Vein endothelial cell (primary cell): ENCODE data around the gene MS4A4E. TPM values are rescaled to one million over a fixed set of nuclear protein-coding genes. Genes with fewer than 3 reads are reported as not detected.

Experiments
- small RNA-seq: library from RNA; depleted of rRNA; stranded (forward); fragments of <200 nt; gene quantifications from one replicate; pipeline ENCODE3, GENCODE V24; 2012
- total RNA-seq: library from RNA; depleted of rRNA; stranded (reverse); fragments of >200 nt; gene quantifications from 2 replicates; pipeline ENCODE4 v1.2.3, GENCODE V29; 2012

Gene MS4A4E
- not detected in 2 replicates for total RNA-seq

DNA sequence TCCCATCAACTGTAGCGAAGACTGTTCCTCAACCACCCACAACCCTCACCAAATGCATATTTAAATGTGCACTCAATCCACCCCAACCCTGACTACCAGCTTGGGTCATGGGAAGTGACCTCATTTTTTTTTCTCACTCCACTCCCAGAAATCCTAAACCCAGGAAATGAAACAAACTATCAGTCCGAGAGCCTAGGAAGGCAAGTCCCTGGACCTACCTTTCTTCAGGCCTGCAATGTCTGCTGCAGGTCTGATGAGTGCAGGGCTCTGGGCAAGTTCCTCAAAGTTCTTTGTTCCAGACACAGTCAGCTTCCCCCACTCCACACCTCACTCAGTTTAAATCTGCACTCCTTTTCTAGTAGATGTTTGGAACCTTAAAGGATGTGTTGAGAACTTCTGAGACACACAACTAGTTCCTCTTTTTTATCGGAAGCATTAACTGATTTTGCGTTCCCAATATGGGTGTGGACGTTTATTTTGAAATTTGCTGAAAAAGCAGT, at the start of gene MS4A4E:
TSS of gene MS4A4E (minus strand) at position 398 of the 500 bp plus-strand sequence. CDS start 13,082 bp downstream, outside the sequence.

DNA sequence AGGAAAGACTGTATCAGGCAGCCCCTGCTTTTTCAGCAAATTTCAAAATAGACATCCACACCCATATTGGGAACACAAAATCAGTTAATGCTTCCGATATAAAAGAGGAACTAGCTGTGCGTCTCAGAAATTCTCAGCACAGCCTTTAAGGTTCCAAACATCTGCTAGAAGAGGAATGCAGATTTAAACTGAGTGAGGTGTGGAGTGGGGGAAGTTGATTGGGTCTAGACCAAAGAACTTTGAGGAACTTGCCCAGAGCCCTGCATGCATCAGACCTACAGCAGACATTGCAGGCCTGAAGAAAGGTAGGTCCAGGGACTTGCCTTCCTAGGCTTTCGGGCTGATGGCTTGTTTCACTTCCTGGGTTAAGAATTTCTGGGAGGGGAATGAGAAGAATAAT, 37.5 kb upstream of the MS4A4E start, which contains the start of gene MS4A4A:
TSS of gene MS4A4A (plus strand) at position 255 of the 400 bp plus-strand sequence. CDS start at position 265, 10 bp downstream.

DNA sequence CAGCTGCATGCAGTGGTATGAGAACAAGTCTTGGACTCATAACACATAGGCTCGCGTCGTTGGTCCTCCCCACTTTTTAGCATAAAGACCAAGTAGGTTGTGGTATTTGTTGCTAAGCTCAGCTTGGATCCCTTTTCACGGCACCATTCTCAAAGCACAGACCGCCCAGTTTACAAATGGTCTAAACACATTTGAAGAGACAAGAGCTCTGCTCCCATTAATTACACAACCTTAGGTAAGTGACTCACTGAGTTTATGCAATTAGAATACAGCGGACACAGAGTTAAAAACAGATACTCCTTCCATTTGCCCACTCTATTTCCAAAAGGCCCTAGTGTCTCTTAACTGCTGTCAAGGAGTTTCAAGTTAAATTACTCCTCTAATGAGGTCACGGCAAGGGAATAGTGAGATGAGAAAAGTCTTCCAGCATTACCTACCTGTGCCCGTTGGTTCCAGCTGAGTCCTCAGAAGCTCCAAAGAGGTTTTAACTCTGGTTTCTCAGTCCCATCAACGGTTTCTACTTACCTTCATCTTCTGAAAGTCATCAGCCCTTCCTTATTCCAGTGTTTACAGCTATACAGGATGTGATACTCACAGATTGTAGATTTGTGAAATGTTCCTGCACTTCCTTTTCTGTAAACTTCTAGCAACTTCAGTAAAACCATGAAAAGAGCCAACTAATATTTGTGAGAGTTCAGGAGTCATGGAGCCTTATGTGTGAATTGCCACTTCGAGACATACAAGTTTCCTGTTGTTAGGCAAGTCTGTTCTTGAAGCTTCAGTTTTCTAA, 60.2 kb downstream of the MS4A4E start, which contains the start of gene MS4A6A:
TSS of gene MS4A6A (minus strand) at position 543 of the 790 bp plus-strand sequence. CDS start 1,356 bp downstream, outside the sequence.

Small RNA genes within 50 kb of the gene (small RNA-seq; reads per million reads assigned to genes)
- not detected for gene MIR6503

Other genes starting within 250 kb of the MS4A4E start
- not detected in 2 replicates for gene OOSP4B, start 226.0 kb downstream of the MS4A4E start, total RNA-seq
- gene OOSP2, start 202.7 kb downstream of the MS4A4E start, total RNA-seq = not detected in 2 replicates
- gene MS4A3, start 186.5 kb downstream of the MS4A4E start, total RNA-seq = not detected in 2 replicates
- gene MS4A2, start 154.5 kb downstream of the MS4A4E start, total RNA-seq = not detected in 2 replicates
- gene MS4A6A, start 60.1 kb downstream of the MS4A4E start, total RNA-seq = 3.4 and 3.6 TPM in 2 replicates
- not detected in 2 replicates for gene MS4A4A, start 37.5 kb upstream of the MS4A4E start, total RNA-seq
- not detected in 2 replicates for gene MS4A6E, start 84.1 kb upstream of the MS4A4E start, total RNA-seq
- not detected in 2 replicates for gene MS4A7, start 135.4 kb upstream of the MS4A4E start, total RNA-seq
- gene MS4A14, start 153.3 kb upstream of the MS4A4E start, total RNA-seq = not detected in 2 replicates
- gene MS4A5, start 186.4 kb upstream of the MS4A4E start, total RNA-seq = not detected in 2 replicates
- not detected in 2 replicates for gene MS4A1, start 212.7 kb upstream of the MS4A4E start, total RNA-seq
- not detected in 2 replicates for gene MS4A12, start 249.6 kb upstream of the MS4A4E start, total RNA-seq